GDM1 (cell line): Measurements from ENCODE around the gene CST1.

Experiments used
- DNase-seq: peaks from one replicate; lab custom pipeline; 2025; lab: John Stamatoyannopoulos, UW

Gene CST1

DNA sequence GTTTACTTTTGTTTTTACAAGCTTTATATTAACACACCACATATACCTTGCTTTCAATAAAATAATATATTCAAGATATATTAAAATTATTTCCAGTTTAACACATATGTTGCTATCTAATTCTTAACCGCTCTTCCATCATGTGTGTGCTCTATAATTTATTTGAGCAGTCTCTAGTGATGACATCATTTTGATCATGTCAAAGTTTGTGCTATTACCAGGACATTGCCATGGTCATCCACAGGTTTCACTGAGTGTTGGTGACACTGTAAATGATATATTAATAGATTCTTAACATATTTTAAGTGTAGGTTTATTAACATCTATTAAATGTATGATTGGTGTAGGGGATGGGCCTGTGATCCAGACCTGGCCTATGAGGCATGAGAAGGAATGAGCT is 44.8 kb downstream of the CST1 start:
- DNase-seq, result no peak

DNA sequence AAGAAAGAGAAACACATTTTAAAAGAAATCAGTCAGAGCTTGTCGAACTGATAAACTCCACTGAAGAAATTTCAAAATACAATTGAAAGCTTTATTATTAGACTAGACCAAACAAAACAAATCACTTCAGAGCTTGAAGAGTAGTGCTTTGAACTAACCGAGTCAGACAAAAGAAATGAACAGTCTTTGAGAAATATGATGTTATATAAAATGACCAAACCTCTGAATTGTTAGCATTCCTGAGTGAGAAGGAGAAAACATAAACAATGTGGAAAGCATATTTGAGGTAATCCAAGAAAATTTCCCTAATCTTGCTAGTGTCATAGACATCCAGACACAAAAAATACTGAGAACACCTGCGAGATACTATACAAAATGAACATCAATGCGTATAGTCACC is 48.7 kb downstream of the CST1 start:
- DNase-seq, result no peak

DNA sequence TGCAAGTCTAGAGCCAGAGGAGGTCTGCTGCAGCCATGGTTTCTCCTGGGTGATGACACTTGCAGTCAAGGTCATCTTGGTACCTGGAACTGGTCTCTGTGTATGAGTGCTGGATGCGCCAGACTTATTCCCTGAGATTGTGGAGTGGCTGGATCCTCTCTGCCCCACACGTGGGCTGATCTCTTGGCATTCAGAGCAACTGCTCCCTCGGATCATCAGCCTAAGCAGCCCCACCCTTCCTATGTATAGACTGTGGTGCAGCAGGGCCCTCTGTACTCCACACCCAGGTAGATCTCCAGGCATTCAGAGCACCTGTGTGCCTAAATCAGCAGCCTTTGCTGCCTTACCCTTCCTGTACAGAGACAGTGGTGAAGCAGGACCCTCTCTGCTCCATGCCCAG is 49.8 kb downstream of the CST1 start:
- DNase-seq, result no peak

DNA sequence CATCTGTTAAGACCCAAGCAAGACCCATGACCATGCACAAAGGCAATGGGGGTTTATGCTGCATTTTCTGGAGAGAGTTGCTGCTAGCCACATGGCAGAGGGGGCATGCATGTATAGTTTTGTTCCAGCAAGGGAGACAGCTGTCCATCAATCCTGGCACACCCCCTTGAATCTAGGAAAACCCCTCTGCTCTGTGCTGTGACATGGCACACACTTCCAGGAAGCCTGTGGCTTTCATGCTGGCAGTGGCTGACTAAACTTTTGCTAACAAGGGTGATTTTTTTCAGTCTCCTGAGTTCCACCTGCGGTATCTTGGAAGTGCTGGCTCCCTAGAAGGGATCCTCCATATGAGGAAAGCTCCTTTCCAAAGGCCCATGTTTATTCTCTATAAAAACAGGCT is 52.8 kb downstream of the CST1 start:
- DNase-seq, result no peak
